Measurements from ENCODE around the gene SCN5A.

Gene SCN5A

DNA sequence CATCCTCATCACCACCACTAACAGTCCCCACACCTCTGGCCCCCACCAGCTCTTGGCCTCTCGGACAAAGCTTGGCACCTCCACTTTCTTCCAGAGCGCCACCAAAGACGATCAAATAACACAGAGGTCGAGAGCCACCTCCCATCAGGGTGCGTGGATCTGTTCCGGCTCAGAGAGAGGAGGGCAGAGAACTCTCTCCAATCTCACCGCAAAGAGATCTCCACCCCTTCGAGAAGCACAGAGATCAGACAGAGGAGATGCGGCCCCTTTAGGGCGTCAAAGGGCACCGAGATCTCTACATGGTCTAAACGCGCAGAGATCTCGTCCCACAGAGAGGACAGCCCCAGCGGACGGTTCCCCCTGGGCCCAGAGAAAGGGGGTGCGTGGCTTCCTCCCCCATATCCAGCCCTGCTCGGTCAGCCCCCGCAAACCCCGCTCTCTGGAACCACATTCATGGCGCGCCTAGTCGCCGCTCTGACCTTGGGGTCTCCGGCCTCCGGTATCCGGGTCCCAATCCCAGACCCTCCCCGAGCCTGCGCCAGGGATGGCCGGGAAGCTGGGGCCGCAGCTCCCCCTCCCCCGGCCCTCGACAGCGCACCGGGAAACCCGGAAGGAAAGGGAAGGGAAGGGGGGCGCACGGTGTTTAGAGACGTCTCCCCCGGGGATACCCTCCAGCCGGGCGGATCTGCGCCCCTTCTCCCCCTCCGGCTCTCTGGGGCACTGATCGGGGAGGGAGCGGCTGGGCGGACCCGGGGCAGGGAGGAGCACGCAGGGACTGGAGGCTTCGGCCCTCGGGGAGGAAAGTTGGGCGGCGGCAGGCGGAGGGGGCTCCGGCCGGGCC lies 608 bp downstream of the SCN5A start:
- peak overlapping the region; percentile 46 for H3K4me3 ChIP-seq (ENCODE audit: control insufficient read depth, low read depth, low read length)
- TF ChIP-seq, protein P1, sequence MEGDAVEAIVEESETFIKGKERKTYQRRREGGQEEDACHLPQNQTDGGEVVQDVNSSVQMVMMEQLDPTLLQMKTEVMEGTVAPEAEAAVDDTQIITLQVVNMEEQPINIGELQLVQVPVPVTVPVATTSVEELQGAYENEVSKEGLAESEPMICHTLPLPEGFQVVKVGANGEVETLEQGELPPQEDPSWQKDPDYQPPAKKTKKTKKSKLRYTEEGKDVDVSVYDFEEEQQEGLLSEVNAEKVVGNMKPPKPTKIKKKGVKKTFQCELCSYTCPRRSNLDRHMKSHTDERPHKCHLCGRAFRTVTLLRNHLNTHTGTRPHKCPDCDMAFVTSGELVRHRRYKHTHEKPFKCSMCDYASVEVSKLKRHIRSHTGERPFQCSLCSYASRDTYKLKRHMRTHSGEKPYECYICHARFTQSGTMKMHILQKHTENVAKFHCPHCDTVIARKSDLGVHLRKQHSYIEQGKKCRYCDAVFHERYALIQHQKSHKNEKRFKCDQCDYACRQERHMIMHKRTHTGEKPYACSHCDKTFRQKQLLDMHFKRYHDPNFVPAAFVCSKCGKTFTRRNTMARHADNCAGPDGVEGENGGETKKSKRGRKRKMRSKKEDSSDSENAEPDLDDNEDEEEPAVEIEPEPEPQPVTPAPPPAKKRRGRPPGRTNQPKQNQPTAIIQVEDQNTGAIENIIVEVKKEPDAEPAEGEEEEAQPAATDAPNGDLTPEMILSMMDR (conservative IDR thresholded peaks at IDR 0.05; ENCODE audit: control insufficient read depth, insufficient read depth, low read depth, low read length): no peak

DNA sequence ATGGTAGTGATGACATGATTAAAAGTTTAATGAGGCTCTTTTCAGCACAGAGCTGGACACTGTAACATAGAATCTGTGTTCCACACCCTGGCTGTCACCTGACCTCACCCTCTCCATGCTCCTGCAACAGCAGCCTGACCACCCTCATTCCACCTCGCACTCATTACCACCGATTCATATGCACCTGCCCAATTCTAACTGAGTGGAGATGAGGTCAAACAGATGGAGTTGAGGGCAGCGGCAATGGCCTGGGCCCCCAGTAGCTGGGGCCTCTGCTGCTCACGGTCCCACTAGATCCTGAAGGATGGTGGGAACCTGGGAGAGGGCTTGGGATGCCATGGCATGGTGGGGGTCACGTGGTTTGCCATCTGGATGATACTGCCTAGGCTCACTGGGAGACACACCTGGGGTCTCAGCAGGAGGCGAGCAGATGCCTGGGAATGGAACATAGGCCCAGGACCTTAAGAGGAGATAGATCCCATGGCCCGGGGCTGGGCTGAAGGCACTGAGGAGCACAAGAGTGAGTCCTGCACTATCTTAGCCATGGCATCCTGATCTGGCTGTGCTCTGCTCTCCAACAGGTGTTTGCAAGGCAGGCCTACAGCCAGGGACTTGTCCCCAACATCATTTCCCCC lies 1.3 kb downstream of the SCN5A start:
- no peak for DNase-seq (ENCODE audit: low read depth)
- TF ChIP-seq, protein P1 (conservative IDR thresholded peaks at IDR 0.05; ENCODE audit: control insufficient read depth, insufficient read depth, low read depth, low read length): no peak
- no peak overlapping the region for H3K4me3 ChIP-seq (ENCODE audit: control insufficient read depth, low read depth, low read length)

More for the DNA sequence above, 608 bp downstream of the SCN5A start:
- no peak for DNase-seq (ENCODE audit: low read depth)

DNA sequence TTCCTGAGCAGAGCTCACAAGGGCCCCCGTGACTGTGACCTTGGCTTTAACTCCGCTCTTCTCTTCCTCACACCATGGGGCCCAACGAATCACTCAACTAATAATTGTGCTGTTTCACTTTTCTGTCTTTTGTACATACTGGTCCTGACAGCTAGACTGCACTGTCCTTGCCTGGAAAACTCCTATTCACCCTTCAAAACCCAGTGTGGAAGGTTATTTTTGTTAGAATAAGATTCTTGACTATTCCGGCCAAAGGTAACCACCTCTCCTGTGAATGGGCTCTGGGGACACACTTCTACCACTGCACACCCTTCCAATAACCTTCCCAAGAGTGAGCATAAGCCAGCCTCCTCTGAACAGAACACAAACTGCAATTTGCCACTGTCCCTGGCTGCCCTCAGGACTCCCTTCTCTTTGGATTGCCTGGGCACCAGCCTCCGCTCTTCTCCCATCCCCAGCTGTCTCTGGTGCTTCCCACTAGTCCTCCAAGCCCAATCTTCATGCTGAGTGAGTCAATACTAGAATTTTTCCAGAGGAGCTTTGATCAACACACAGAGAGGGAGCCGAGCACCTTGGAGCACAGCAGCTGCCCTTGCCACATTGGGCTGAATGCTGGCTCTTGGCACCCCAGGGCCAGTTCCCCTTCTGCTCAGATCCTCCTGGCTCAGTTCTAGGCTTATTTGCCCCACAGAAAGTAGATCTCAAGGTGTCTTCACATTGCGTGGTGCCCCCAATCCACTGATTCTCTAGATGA lies 2.1 kb downstream of the SCN5A start:
- DNase-seq (ENCODE audit: low read depth): no peak
- TF ChIP-seq, protein P1 (conservative IDR thresholded peaks at IDR 0.05; ENCODE audit: control insufficient read depth, insufficient read depth, low read depth, low read length): no peak
- H3K4me3 ChIP-seq (ENCODE audit: control insufficient read depth, low read depth, low read length): no peak overlapping the region

DNA sequence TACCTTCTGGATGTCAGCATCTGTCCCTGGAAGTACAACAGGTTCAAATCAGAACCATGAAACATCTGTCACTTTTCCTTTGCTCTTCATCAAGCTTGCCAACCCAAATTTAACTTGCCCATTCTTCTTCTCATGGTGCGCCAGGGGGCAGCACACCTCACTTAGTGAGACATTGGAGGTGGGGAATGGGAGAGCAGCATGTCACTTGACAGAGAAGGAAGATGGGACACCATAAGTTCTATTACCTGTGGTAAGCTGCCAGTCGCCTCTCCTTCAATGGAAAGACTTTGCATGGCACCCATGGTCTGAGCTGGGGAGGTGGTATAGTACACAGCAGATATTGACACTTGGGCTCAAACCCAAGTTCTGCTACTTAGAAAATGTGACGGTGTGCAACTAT lies 2.9 kb downstream of the SCN5A start:
- no peak overlapping the region for H3K4me3 ChIP-seq (ENCODE audit: control insufficient read depth, low read depth, low read length)
- TF ChIP-seq, protein P1 (conservative IDR thresholded peaks at IDR 0.05; ENCODE audit: control insufficient read depth, insufficient read depth, low read depth, low read length): peak; percentile 33
- peak; percentile 30 for DNase-seq (ENCODE audit: low read depth)

DNA sequence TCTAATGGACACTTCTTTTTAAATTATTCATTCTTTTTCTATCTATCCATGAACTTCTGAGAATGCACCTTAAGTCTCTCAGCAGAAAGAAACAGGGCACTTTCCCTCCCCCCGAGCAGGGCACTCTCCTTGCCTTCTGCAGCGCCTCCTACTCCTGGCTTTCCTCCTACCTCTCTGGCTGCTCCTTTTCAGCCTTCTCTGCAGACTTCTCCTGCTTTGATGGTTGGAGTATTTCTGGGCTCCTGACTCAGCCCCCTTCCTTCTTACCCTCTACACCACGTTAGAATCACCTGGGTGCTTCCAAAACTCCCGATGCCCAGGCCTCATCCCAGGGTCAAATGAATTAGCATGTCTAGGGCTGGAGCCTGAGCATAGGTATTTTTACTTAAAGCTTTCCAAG lies 3.4 kb downstream of the SCN5A start:
- TF ChIP-seq, protein P1 (conservative IDR thresholded peaks at IDR 0.05; ENCODE audit: control insufficient read depth, insufficient read depth, low read depth, low read length): no peak
- no peak for DNase-seq (ENCODE audit: low read depth)
- H3K4me3 ChIP-seq (ENCODE audit: control insufficient read depth, low read depth, low read length): no peak overlapping the region

DNA sequence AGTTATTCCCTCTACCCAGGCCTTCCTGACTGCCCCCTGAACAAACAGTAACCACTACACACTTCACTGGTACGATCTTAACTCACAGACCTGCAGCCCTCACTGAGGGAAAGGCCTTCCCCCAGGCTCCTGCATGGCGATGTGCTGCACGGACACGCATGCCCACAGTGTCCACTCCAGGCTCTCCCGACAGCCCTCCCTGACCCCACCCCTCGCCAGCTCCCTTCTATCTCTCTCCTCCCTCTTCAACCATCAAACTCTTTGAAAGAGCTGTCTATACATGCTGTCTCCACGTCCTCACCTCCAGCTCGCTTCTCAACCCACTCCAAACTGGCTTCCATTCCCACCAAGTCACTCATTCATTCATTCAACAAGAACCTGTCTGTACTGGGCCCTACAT lies 3.9 kb downstream of the SCN5A start:
- TF ChIP-seq, protein P1 (conservative IDR thresholded peaks at IDR 0.05; ENCODE audit: control insufficient read depth, insufficient read depth, low read depth, low read length): no peak
- no peak for DNase-seq (ENCODE audit: low read depth)
- H3K4me3 ChIP-seq (ENCODE audit: control insufficient read depth, low read depth, low read length): no peak overlapping the region
